Measurements from ENCODE around the gene CD63.

Gene CD63

DNA sequence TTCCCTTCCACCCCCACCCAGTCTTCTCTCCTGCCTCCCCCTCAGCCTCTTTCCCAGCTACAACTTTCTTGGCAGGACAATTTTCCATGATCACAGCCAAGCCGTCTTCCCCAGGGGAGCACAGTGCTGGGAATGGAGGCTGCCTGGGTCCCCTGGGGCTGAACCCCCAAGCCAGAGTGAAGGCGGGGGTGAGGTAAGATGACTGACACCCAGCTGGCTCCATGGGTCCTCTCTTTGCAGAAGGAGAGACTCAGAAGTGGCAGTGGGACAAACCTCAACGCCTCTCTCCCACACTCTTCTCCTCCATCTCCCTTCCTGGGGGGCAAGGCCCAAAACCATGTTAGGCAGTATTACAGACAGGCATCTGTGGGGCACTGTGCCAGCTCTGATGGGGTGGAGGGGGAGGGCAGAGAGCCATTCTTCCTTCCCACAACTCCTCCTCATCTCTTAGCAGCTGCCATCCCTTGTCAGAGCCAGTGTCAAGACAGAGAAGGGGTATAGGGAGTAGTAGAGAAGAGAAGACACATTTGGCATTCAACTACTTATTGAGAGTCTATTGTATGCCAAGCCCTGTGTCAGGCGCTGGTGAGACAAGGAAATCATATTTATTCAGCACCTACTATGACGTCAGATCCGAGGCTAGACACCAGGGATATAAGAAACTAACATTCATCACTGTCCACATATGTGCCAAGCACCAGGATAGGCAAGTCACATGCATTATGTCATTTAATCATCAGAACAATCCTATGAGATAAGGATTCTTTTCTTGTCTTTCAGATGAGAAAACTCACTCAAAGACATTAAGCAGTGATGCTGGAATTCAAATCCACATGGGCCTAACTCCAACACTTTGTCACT is 24.7 kb downstream of the CD63 start:
- TF ChIP-seq, protein P1, sequence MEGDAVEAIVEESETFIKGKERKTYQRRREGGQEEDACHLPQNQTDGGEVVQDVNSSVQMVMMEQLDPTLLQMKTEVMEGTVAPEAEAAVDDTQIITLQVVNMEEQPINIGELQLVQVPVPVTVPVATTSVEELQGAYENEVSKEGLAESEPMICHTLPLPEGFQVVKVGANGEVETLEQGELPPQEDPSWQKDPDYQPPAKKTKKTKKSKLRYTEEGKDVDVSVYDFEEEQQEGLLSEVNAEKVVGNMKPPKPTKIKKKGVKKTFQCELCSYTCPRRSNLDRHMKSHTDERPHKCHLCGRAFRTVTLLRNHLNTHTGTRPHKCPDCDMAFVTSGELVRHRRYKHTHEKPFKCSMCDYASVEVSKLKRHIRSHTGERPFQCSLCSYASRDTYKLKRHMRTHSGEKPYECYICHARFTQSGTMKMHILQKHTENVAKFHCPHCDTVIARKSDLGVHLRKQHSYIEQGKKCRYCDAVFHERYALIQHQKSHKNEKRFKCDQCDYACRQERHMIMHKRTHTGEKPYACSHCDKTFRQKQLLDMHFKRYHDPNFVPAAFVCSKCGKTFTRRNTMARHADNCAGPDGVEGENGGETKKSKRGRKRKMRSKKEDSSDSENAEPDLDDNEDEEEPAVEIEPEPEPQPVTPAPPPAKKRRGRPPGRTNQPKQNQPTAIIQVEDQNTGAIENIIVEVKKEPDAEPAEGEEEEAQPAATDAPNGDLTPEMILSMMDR (IDR thresholded peaks at IDR 0.05; ENCODE audit: low read length): no peak
- TF ChIP-seq EZH2 (optimal IDR thresholded peaks at IDR 0.05; ENCODE audit: low read depth, low read length) (no peak), EZH2phosphoT487 (IDR thresholded peaks at IDR 0.05; ENCODE audit: low read length) (no peak)
- Histone ChIP-seq H3K27ac (ENCODE audit: low read length) (no peak overlapping the region), H3K4me1 (ENCODE audit: low read length) (peaks cover 5% of the 10 kb centered on the region; the same call in 1 of the 2 replicates), H3K9me2 (replicated peaks; ENCODE audit: insufficient read depth, low read length) (no peaks in the 10 kb centered on the region), H3K27me3 (replicated peaks; ENCODE audit: insufficient read depth, low read length) (peaks cover 20% of the 10 kb centered on the region), H3K79me2 (ENCODE audit: low read length) (no peaks in the 10 kb centered on the region), H3K36me3 (replicated peaks; ENCODE audit: insufficient read depth, low read length) (no peaks in the 10 kb centered on the region), H2AFZ (ENCODE audit: low read length) (no peak overlapping the region), H4K20me1 (ENCODE audit: insufficient read depth, low read length) (no peaks in the 10 kb centered on the region), H3K4me2 (ENCODE audit: low read depth, low read length) (no peak overlapping the region), H3K4me3 (ENCODE audit: low read length) (no peak overlapping the region), H3K9me3 (replicated peaks; ENCODE audit: insufficient read depth, low read length) (no peaks in the 10 kb centered on the region), H3F3A (ENCODE audit: insufficient read depth, low read length) (no peaks in the 10 kb centered on the region), H3K9ac (ENCODE audit: low read length) (no peak overlapping the region)
- DNase-seq: no peak

DNA sequence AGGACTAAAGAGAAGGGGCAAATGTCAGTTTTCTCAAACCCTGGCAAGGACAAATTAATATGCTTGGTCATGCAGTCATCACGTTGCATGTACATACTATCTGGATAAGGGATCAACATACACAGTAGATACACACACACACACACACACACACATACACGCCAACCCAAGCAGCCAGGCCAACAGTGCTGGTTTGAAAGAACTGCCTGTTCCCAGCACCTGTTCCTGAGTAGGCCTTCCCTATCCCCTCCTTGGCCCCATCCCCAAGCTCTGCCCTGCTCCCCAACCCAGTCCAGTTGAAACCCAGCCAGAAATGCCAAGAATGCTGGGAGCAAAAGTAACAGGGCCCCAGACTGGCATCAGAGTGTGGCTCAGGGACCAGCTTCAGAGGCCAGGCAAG is 25.5 kb downstream of the CD63 start:
- Histone ChIP-seq H3K9me2 (replicated peaks; ENCODE audit: insufficient read depth, low read length) (no peaks in the 10 kb centered on the region), H3K27me3 (replicated peaks; ENCODE audit: insufficient read depth, low read length) (peaks cover 12% of the 10 kb centered on the region; the same call in 1 of the 2 replicates), H4K20me1 (ENCODE audit: insufficient read depth, low read length) (no peaks in the 10 kb centered on the region), H3F3A (ENCODE audit: insufficient read depth, low read length) (no peaks in the 10 kb centered on the region), H3K9me3 (replicated peaks; ENCODE audit: insufficient read depth, low read length) (no peaks in the 10 kb centered on the region), H3K27ac (ENCODE audit: low read length) (no peak overlapping the region), H3K79me2 (ENCODE audit: low read length) (no peaks in the 10 kb centered on the region), H3K4me3 (ENCODE audit: low read length) (no peak overlapping the region), H3K36me3 (replicated peaks; ENCODE audit: insufficient read depth, low read length) (no peaks in the 10 kb centered on the region), H3K9ac (ENCODE audit: low read length) (no peak overlapping the region), H3K4me2 (ENCODE audit: low read depth, low read length) (no peak overlapping the region), H3K4me1 (ENCODE audit: low read length) (no peaks in the 10 kb centered on the region), H2AFZ (ENCODE audit: low read length) (no peak overlapping the region)
- DNase-seq: no peak
- no peak for TF ChIP-seq EZH2phosphoT487 (IDR thresholded peaks at IDR 0.05; ENCODE audit: low read length)
- no peak for TF ChIP-seq EZH2 (optimal IDR thresholded peaks at IDR 0.05; ENCODE audit: low read depth, low read length)
- TF ChIP-seq, protein P1 (IDR thresholded peaks at IDR 0.05; ENCODE audit: low read length): no peak

DNA sequence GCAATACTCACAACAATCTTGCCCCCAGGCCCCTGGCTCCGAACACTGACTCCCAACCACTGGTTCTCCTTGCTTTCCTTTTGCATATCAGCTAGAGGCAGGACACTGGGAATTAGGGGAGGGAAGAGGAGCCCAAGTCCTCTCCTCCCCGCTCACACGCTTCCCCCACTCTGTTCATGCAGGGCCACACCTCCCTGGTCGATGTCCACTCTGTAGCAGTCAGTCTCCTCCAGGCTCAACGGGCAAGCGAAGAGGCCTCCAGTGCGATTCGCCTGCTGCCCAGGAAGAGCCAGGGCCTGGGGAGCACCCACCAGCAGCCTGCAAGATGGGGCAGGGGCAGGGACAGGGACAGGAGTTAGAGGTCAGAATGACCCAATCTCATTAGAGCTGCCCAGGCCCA is 25.9 kb downstream of the CD63 start:
- H3K4me3 ChIP-seq (ENCODE audit: low read length): no peak overlapping the region
- H2AFZ ChIP-seq (ENCODE audit: low read length): no peak overlapping the region
- H3K9ac ChIP-seq (ENCODE audit: low read length): no peak overlapping the region
- no peak for DNase-seq
- H3K27ac ChIP-seq (ENCODE audit: low read length): no peak overlapping the region
- H3K4me1 ChIP-seq (ENCODE audit: low read length): no peaks in the 10 kb centered on the region
- H3K79me2 ChIP-seq (ENCODE audit: low read length): no peaks in the 10 kb centered on the region
- H3K9me2 ChIP-seq (replicated peaks; ENCODE audit: insufficient read depth, low read length): no peaks in the 10 kb centered on the region
- no peaks in the 10 kb centered on the region for H4K20me1 ChIP-seq (ENCODE audit: insufficient read depth, low read length)
- H3K27me3 ChIP-seq (replicated peaks; ENCODE audit: insufficient read depth, low read length): peaks cover 12% of the 10 kb centered on the region; the same call in 1 of the 2 replicates
- H3K4me2 ChIP-seq (ENCODE audit: low read depth, low read length): no peak overlapping the region
- H3F3A ChIP-seq (ENCODE audit: insufficient read depth, low read length): no peaks in the 10 kb centered on the region
- H3K9me3 ChIP-seq (replicated peaks; ENCODE audit: insufficient read depth, low read length): no peaks in the 10 kb centered on the region
- TF ChIP-seq EZH2 (optimal IDR thresholded peaks at IDR 0.05; ENCODE audit: low read depth, low read length) (no peak), EZH2phosphoT487 (IDR thresholded peaks at IDR 0.05; ENCODE audit: low read length) (no peak)
- TF ChIP-seq, protein P1 (IDR thresholded peaks at IDR 0.05; ENCODE audit: low read length): no peak
- no peaks in the 10 kb centered on the region for H3K36me3 ChIP-seq (replicated peaks; ENCODE audit: insufficient read depth, low read length)

Measured in MM.1S (cell line).